HCT116 (cell line): Measurements from ENCODE around the gene RWDD2A. TPM values are rescaled to one million over a fixed set of nuclear protein-coding genes. Genes with fewer than 3 reads are reported as not detected.

Experiments
- ATAC-seq: fragments of 200-7000 bp; cut with Tn5 transposase; 2 replicates; pipeline ENCODE4 v1.9.1; 2020; ENCODE audit warnings: mild to moderate bottlenecking, moderate library complexity
- BruUV-seq: library from RNA; stranded (reverse); fragments of 400-500 nt; replicated peaks from 2 replicates; lab custom pipeline; 2021; lab: Mats Ljungman, UMichigan
- CTCF ChIA-PET: fragments of 300-600 bp; sonication (Branson Sonifier 250); formaldehyde crosslinking; loops from one replicate; lab custom pipeline; 2021; ENCODE audit warnings: antibody characterized with exemption; lab: Charles Lee
- POLR2A ChIA-PET: fragments of 300-600, 350-600 bp; sonication (Branson Sonifier 250); formaldehyde crosslinking; loops from one replicate; lab custom pipeline; 2021; ENCODE audit warnings: antibody characterized with exemption; lab: Charles Lee
- RAD21 ChIA-PET, 2 experiments: fragments of 300-600 bp; sonication (Branson Sonifier 250); formaldehyde crosslinking; loops; one replicate each; lab custom pipeline; 2023; ENCODE audit warnings: low total read pairs in 2 of 2; ENCODE audit not compliant: uncharacterized antibody in 2 of 2, unreplicated experiment in 2 of 2, low non-redundant PET in 1 of 2; lab: Charles Lee
- DNase-seq: peaks from one replicate; pipeline ENCODE4 v3.0.0-alpha.2; 2010; ENCODE audit warnings: low read depth, low spot score
- H2AFZ ChIP-seq: fragments of 200-600 bp; shearing (Covaris generic), sonication (generic); 2 replicates; pipeline ENCODE4 v1.6.1; 2017; ENCODE audit warnings: low read depth, mixed run types, mixed read lengths, antibody characterized with exemption, low read length; ENCODE audit not compliant: poor library complexity, severe bottlenecking
- H3K27ac ChIP-seq: 2 replicates; pipeline ENCODE4 v1.5.1; 2012; ENCODE audit warnings: low read depth, low read length
- H3K27me3 ChIP-seq: fragments of 200-600 bp; sonication (generic); 2 replicates; pipeline ENCODE4 v1.6.1; 2016; ENCODE audit warnings: mixed run types, low read length, mixed read lengths; ENCODE audit not compliant: insufficient read depth
- H3K36me3 ChIP-seq, 2 experiments: fragments of 200-500 bp in 1 of 2; fragments of 200-600 bp in 1 of 2; sonication (Bioruptor generic) in 1 of 2; sonication (generic) in 1 of 2; 2 replicates each; pipeline versions ENCODE4 v1.5.1 to v1.6.1; 2014 to 2016; ENCODE audit warnings: low read length in 2 of 2, inconsistent platforms in 1 of 2, mixed read lengths in 1 of 2, mixed run types in 1 of 2; ENCODE audit not compliant: insufficient read depth in 2 of 2, control insufficient read depth in 1 of 2
- H3K4me1 ChIP-seq, 2 experiments: fragments of 200-600 bp in 1 of 2; sonication (generic) in 1 of 2; 2 replicates each; pipeline versions ENCODE4 v1.5.1 to v1.6.1; 2012 to 2017; ENCODE audit warnings: low read length in 2 of 2, inconsistent platforms in 1 of 2, mild to moderate bottlenecking in 1 of 2, mixed read lengths in 1 of 2, mixed run types in 1 of 2, moderate library complexity in 1 of 2; ENCODE audit not compliant: insufficient read depth in 2 of 2, control insufficient read depth in 1 of 2
- H3K4me2 ChIP-seq: fragments of 200-600 bp; sonication (generic); 2 replicates; pipeline ENCODE4 v1.6.1; 2017; ENCODE audit warnings: mixed run types, low read length, mixed read lengths
- H3K4me3 ChIP-seq, 2 experiments: fragments of 200-600 bp in 1 of 2; sonication (generic) in 1 of 2; replicated peaks in 1 of 2; 2 replicates each; pipeline ENCODE4 v1.5.1; 2011 to 2016; ENCODE audit warnings: low read length in 2 of 2, control low read depth in 1 of 2, low read depth in 1 of 2, mild to moderate bottlenecking in 1 of 2, mixed read lengths in 1 of 2, mixed run types in 1 of 2
- H3K79me2 ChIP-seq: fragments of 200-600 bp; sonication (generic); 2 replicates; pipeline ENCODE4 v1.6.1; 2017; ENCODE audit warnings: mild to moderate bottlenecking, mixed run types, low read length, moderate library complexity, mixed read lengths; ENCODE audit not compliant: insufficient read depth
- H3K9ac ChIP-seq: fragments of 200-600 bp; sonication (generic); 2 replicates; pipeline ENCODE4 v1.6.1; 2016; ENCODE audit warnings: low read length, mixed read lengths
- H3K9me2 ChIP-seq: fragments of 200-600 bp; sonication (generic), shearing (Covaris generic); 2 replicates; pipeline ENCODE4 v1.6.1; 2017; ENCODE audit warnings: mixed run types, mild to moderate bottlenecking, moderate library complexity; ENCODE audit not compliant: insufficient read depth
- H3K9me3 ChIP-seq, 2 experiments: fragments of 200-500 bp in 1 of 2; fragments of 200-600 bp in 1 of 2; sonication (Bioruptor generic) in 1 of 2; sonication (generic) in 1 of 2; 2 replicates each; pipeline ENCODE4 v1.6.1; 2014 to 2017; ENCODE audit warnings: low read length in 2 of 2, mixed read lengths in 2 of 2, inconsistent platforms in 1 of 2, low read depth in 1 of 2, mild to moderate bottlenecking in 1 of 2, mixed run types in 1 of 2, moderate library complexity in 1 of 2; ENCODE audit not compliant: control insufficient read depth in 1 of 2, insufficient read depth in 1 of 2
- H4K20me1 ChIP-seq: fragments of 200-600 bp; sonication (generic), shearing (Covaris generic); 2 replicates; pipeline ENCODE4 v1.6.1; 2017; ENCODE audit warnings: mixed run types, mild to moderate bottlenecking, moderate library complexity; ENCODE audit not compliant: insufficient read depth
- CTCF ChIP-seq, 3 experiments: fragments of 200-600 bp in 1 of 3; sonication (generic) in 1 of 3; IDR thresholded peaks in 2 of 3; conservative IDR thresholded peaks in 1 of 3; 2 replicates each; pipeline ENCODE4 v1.5.1; 2012 to 2017; ENCODE audit warnings: low read depth in 2 of 3, low read length in 2 of 3, antibody characterized with exemption in 1 of 3, borderline replicate concordance in 1 of 3, control low read depth in 1 of 3, mild to moderate bottlenecking in 1 of 3, mixed read lengths in 1 of 3, mixed run types in 1 of 3, moderate library complexity in 1 of 3; ENCODE audit not compliant: insufficient read depth in 1 of 3
- RAD21 ChIP-seq: IDR thresholded peaks from 2 replicates; pipeline ENCODE4 v1.6.1; 2012; ENCODE audit warnings: low read depth, mild to moderate bottlenecking
- REST ChIP-seq: IDR thresholded peaks from 2 replicates; pipeline ENCODE4 v1.6.1; 2012; ENCODE audit warnings: low read depth
- SRF ChIP-seq: IDR thresholded peaks from 2 replicates; pipeline ENCODE4 v1.6.1; 2012; ENCODE audit warnings: low read depth
- intact Hi-C: fragments of 100-400 bp; cut with micrococcal nuclease; formaldehyde crosslinking; loops from 2 replicates; pipeline ENCODE4 v1.10.0; 2022
- total RNA-seq: library from RNA; stranded (reverse); gene quantifications from one replicate; pipeline ENCODE4 v1.2.1, GENCODE V29; 2021; ENCODE audit not compliant: unreplicated experiment

The RWDD2A gene
- total RNA-seq, 1 experiment from 2014 or later, result 3.6 TPM

- BruUV-seq, result no TSS peak
- Histone ChIP-seq H3K4me2 (no peak overlapping the region), H3K9me3 (no peaks in the 10 kb centered on the region), H2AFZ (no peak overlapping the region), H3K27me3 (no peaks in the 10 kb centered on the region), H3K9ac (no peak overlapping the region), H3K27ac (no peak overlapping the region), H3K4me3 (no peak overlapping the region), H4K20me1 (no peaks in the 10 kb centered on the region), H3K36me3 (no peaks in the 10 kb centered on the region; a peak in 1 of 4 replicates), H3K79me2 (no peaks in the 10 kb centered on the region), H3K9me2 (no peaks in the 10 kb centered on the region), H3K4me1 (peaks cover 0 to 6% of the 10 kb centered on the region in 2 experiments; a peak in 1 of 4 replicates)
- intact Hi-C loops, result loop anchor here (1.0 to 5.0 kb wide), 2 partner anchors 195 to 293 kb away; no protein-coding TSS in a partner anchor
- ChIA-PET RAD21 (interaction anchor here in 1 of 2 experiments (0.6 kb wide), 1 partner anchor 290 kb away, joined by 3 read pairs; the partner anchor contains the start of gene PRSS35), CTCF (interaction anchor here (0.8 to 4.4 kb wide), 8 partner anchors 11 to 314 kb away, joined by 3 to 55 read pairs (median 4); partner anchors contain the start of genes DOP1A, PRSS35 and UBE3D), POLR2A (no interaction called here)
- peak; percentile 76 for TF ChIP-seq RAD21
- peak; percentile 30 to 67 (median 51); a peak in 5 of 6 replicates for TF ChIP-seq CTCF (IDR thresholded peaks at IDR 0.05 in 2 of 3, conservative IDR thresholded peaks at IDR 0.05 in 1 of 3; ENCODE audit: borderline replicate concordance in 1 of 3, insufficient read depth in 1 of 3, low read depth in 2 of 3, low read length in 2 of 3)
- no peak for TF ChIP-seq SRF
- TF ChIP-seq REST, result no peak
- ATAC-seq (no peak), DNase-seq (peak; percentile 18)
Observed at GRCh38 chr6:83221889-83222479, 28.8 kb downstream of the RWDD2A start.
